Right atrium auricular region (tissue), 2 donors: ENCODE data around the gene AMBRA1. TPM values are rescaled to one million over a fixed set of nuclear protein-coding genes. Genes with fewer than 3 reads are reported as not detected.

Experiments
- DNase-seq: peaks from one replicate; pipeline ENCODE4 v3.0.0-alpha.2; 2019; ENCODE audit warnings: low spot score
- H3K27ac ChIP-seq, 2 donors: fragments of 200-600 bp; sonication (generic); 1 replicate in 1 of 2; 2 replicates in 1 of 2; pipeline ENCODE4 v1.5.1; 2016 to 2019
- H3K27me3 ChIP-seq, 2 donors: fragments of 200-600 bp; sonication (generic); one replicate each; pipeline versions ENCODE4 v1.5.1 to v1.6.0; 2017 to 2019
- H3K36me3 ChIP-seq: fragments of 200-600 bp; sonication (generic); one replicate; pipeline ENCODE4 v1.5.1; 2016
- H3K4me1 ChIP-seq, 2 donors: fragments of 200-600 bp; sonication (generic); one replicate each; pipeline versions ENCODE4 v1.5.1 to v1.6.0; 2017 to 2019
- H3K4me3 ChIP-seq, 2 donors: fragments of 200-600 bp; sonication (generic); 1 replicate in 1 of 2; 2 replicates in 1 of 2; pipeline ENCODE4 v1.5.1; 2017 to 2019; ENCODE audit warnings: mild to moderate bottlenecking in 1 of 2, moderate library complexity in 1 of 2
- H3K9me3 ChIP-seq, 2 donors: fragments of 200-600 bp; sonication (generic); one replicate each; pipeline ENCODE4 v1.5.1; 2019
- total RNA-seq, 2 donors: library from RNA; depleted of rRNA; stranded (reverse); fragments of >200 nt; gene quantifications; one replicate each; pipeline ENCODE4 v1.1.0, GENCODE V29; 2016
- TF ChIP-seq, protein P1 (sequence below), 2 donors: fragments of 200-600 bp; sonication (generic); IDR thresholded peaks; one replicate each; pipeline ENCODE4 v1.5.1; 2019; ENCODE audit warnings: antibody characterized with exemption in 2 of 2

The AMBRA1 gene
- total RNA-seq, 2 donors from 2014 or later, result 16.8 to 22.0 TPM

DNA sequence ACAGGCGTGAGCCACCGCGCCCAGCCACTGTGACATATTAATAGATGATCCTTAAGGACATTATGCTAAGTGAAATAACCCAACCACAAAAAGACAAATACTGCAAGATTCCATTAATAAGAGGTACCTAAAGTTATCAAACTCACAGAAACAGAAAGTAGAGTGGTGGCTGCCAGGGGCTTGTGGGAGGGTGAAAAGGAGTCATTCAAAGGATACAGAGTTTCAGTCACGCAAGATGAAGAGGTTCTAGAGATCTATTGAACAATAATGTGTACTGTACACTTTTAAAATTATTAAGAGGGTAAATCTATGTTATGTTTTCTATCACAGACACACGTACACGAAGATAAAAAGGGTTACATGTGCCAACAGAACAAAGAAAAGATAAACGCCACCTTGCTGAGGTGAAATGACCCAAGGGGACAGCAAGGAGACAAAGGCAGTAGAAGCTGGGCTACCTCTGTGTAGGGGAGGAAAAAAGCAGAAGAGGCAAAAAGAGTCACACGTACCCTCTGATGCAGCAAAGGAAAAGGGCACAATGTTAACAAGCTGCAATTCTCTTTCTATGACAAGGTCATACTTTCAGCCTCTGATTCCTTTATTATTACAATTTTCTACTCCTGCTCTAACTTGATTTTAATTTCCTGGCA is 65.3 kb downstream of the AMBRA1 start:
- peaks cover 0 to 23% of the 10 kb centered on the region in 2 donors for H3K4me1 ChIP-seq
- no peaks in the 10 kb centered on the region for H3K36me3 ChIP-seq
- DNase-seq, result no peak
- TF ChIP-seq, protein P1, sequence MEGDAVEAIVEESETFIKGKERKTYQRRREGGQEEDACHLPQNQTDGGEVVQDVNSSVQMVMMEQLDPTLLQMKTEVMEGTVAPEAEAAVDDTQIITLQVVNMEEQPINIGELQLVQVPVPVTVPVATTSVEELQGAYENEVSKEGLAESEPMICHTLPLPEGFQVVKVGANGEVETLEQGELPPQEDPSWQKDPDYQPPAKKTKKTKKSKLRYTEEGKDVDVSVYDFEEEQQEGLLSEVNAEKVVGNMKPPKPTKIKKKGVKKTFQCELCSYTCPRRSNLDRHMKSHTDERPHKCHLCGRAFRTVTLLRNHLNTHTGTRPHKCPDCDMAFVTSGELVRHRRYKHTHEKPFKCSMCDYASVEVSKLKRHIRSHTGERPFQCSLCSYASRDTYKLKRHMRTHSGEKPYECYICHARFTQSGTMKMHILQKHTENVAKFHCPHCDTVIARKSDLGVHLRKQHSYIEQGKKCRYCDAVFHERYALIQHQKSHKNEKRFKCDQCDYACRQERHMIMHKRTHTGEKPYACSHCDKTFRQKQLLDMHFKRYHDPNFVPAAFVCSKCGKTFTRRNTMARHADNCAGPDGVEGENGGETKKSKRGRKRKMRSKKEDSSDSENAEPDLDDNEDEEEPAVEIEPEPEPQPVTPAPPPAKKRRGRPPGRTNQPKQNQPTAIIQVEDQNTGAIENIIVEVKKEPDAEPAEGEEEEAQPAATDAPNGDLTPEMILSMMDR (IDR thresholded peaks at IDR 0.05), result no peak
- H3K9me3 ChIP-seq, result peaks cover 0 to 7% of the 10 kb centered on the region in 2 donors
- no peaks in the 10 kb centered on the region for H3K27me3 ChIP-seq
- no peak overlapping the region for H3K4me3 ChIP-seq
- no peak overlapping the region for H3K27ac ChIP-seq

DNA sequence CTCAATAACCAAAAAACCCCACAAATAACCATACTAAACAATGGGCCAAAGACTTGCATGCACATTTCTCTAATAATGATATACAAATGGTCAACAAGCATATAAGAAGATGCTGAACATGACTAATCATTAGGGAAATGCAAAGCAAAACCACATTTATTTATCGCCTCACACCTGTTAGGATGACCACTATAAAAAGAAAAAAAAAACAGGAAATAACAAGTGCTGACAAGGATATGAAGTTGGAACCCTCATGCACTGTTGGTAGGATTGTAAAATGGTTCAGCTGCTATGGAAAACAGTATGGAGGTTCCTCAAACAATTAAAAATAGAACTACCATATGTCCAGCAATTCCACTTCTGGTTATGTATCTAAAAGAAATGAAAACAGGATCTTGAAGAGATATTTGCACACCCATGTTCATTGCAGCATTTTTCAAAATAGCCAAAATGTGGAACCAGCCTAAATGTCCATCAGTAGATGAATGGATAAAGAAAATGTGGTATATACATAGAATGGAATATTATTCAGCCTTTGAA is 66.2 kb downstream of the AMBRA1 start:
- peaks cover 0 to 7% of the 10 kb centered on the region in 2 donors for H3K9me3 ChIP-seq
- no peak overlapping the region for H3K4me3 ChIP-seq
- no peak for DNase-seq
- no peak overlapping the region for H3K27ac ChIP-seq
- peaks cover 0 to 29% of the 10 kb centered on the region in 2 donors for H3K4me1 ChIP-seq
- no peaks in the 10 kb centered on the region for H3K27me3 ChIP-seq
- TF ChIP-seq, protein P1 (IDR thresholded peaks at IDR 0.05), result no peak
- no peaks in the 10 kb centered on the region for H3K36me3 ChIP-seq

DNA sequence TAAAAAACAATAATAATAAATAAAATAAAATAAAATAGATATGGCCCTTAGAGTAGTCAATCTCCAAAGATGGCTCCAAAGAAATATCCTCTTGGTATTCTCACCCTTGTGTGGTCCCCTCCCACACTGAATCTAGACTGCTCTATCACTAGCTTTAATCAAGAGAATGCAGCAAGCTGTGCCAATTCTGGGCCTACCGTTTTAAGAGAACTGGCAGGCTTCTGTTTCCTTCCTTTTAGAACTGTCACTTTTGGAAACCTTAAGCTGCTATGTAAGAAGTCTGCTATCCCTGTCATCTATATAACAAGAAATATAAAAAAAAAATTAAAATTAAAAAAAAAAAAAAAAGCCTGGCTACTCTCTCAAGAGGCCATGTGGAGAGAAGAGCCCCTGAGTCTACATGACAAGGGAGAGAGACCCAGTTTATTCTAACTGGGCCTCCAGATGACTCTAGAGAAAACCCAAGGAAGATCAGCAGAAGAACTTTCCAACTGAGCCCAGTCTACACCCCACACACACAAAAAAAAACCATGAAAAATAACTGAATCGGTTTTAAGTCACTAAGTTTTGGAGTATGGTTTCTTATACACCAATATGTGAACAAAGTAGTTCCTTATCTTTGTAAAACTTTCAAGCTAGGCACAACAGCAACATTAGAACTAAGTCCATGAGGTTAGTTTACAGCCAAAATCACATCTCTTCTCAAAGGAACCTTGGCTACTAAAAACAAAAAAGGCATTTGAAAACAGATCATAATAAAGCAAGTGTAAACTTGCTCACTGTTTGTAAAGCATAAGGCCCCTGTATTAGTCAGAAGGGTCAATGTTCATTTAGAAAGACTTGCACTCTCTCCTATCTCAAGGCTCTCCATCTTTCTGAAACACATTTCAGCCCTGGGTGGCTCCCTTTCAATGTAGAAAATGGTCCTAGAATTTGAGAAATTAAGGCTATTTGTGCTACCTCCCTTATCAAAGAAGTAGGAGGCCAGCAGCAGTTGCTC is 67.3 kb downstream of the AMBRA1 start:
- Histone ChIP-seq H3K27ac (no peak overlapping the region), H3K4me3 (no peak overlapping the region), H3K9me3 (peaks cover 0 to 7% of the 10 kb centered on the region in 2 donors), H3K4me1 (peaks cover 0 to 41% of the 10 kb centered on the region in 2 donors), H3K36me3 (no peaks in the 10 kb centered on the region), H3K27me3 (no peaks in the 10 kb centered on the region)
- DNase-seq, result no peak
- TF ChIP-seq, protein P1 (IDR thresholded peaks at IDR 0.05), result no peak

DNA sequence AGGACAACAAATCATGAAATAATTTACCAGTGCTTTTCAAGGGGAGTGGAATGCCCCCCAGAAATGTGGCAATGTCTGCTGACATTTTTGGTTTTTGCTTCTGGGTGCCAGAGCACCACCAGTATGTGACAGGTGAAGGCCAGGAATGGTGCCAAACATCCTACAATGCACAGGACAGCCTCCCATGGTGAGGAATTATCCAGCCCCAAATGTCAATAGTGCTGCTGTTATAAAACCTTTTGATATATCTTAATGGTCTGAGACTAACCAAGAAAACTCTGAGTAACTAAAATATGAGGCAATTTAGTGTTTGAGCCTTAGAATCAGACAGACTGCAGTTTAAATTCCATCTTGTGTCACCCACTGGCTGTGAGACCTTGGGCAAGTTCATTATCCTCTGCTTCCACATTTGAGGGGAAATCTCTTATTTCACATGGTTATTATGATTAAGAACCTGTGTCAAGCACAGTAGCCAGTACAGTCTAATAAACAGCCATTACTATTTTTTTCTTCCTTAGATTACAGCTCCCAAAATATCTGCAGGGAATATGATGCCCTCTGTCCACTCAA is 69.5 kb downstream of the AMBRA1 start:
- H3K36me3 ChIP-seq, result no peaks in the 10 kb centered on the region
- TF ChIP-seq, protein P1 (IDR thresholded peaks at IDR 0.05), result no peak
- no peak overlapping the region for H3K4me3 ChIP-seq
- DNase-seq, result no peak
- peaks cover 0 to 41% of the 10 kb centered on the region in 2 donors for H3K4me1 ChIP-seq
- no peak overlapping the region for H3K27ac ChIP-seq
- no peaks in the 10 kb centered on the region for H3K27me3 ChIP-seq
- peaks cover 0 to 7% of the 10 kb centered on the region in 2 donors for H3K9me3 ChIP-seq

DNA sequence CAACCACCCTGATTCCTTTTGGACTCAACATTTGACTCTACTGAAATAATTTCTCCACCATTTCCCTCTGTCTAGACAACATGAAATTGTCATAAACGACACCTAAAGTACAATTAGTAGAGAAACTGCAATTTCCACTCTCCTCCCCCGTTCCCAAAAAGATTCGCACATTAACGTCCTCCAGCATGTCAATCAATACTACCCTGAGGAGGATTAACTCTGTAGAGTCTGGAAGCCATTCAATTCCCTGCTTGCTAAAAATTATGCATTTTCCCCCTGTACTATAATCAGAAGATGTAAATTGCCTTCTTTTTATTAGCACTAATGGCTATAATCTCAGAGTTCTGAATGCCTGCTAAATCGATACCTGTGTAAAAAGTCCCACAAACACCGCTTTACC is 70.5 kb downstream of the AMBRA1 start:
- TF ChIP-seq, protein P1 (IDR thresholded peaks at IDR 0.05), result no peak
- Histone ChIP-seq H3K4me3 (no peak overlapping the region), H3K4me1 (peaks cover 0 to 32% of the 10 kb centered on the region in 2 donors), H3K9me3 (peaks cover 0 to 7% of the 10 kb centered on the region in 2 donors), H3K36me3 (no peaks in the 10 kb centered on the region), H3K27ac (no peak overlapping the region), H3K27me3 (no peaks in the 10 kb centered on the region)
- DNase-seq, result no peak
